ENCODE data around the gene TEX36. TPM values are rescaled to one million over a fixed set of nuclear protein-coding genes. Genes with fewer than 3 reads are reported as not detected.
A peak's percentile ranks its signal among the peaks of the same experiment; 100 is the strongest.

TEX36 gene
- total and polyA plus RNA-seq, 9 of the 15 experiments (the other 6 are each of a cell fraction or from before 2014, with no cell fraction given): 0.10 to 0.82 (median 0.15) TPM; not detected in 6

DNA sequence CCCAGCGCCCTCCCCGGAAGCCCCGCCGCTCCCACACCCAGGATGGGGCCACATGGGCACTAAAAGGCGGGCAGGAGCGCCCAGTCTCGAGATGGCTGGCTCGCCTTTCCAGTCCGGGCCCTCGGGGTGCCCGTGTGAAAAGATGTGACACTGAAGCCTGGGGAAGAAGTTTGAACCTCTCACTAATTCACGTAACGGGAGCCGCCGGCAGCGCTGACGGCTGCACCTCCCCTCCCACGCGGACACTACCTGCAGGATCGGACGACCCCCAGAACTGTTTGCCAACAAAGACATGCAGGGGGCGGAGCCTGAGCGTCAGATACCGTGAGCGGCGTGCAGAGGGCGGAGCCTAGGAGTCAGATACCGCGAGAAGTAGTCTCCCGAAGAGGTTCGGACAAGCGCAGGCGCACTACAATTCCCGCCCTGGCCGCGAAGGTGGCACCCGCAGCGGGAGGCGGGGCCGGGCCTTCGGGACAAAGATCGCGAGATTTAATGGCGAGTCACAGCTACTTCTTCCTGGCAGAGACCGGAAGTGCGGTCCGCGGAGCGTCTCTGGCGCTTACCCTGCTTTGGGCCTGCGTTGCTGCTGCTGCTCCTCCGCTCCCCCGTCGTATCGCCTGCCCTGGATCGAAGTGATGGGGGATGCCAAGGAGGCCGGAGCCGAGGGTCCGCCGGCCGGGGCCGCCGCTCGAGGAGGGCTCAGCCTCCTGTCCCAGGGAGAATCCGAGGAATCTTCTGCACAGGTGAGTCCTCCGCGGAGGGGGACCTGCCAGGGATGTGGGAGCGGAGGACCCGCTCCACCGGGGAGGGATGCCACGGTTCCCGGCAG is 36.4 kb upstream of the TEX36 start, which contains the start of gene EDRF1 (continued):
- TF ChIP-seq, protein P1, sequence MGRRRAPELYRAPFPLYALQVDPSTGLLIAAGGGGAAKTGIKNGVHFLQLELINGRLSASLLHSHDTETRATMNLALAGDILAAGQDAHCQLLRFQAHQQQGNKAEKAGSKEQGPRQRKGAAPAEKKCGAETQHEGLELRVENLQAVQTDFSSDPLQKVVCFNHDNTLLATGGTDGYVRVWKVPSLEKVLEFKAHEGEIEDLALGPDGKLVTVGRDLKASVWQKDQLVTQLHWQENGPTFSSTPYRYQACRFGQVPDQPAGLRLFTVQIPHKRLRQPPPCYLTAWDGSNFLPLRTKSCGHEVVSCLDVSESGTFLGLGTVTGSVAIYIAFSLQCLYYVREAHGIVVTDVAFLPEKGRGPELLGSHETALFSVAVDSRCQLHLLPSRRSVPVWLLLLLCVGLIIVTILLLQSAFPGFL (CRISPR knock-in tag; IDR thresholded peaks at IDR 0.05): no peak
- no peak for TF ChIP-seq SNAPC5 (CRISPR knock-in tag; IDR thresholded peaks at IDR 0.05)
- no peak for TF ChIP-seq GTF3C2 (IDR thresholded peaks at IDR 0.05; ENCODE audit: borderline replicate concordance, extremely low read depth, insufficient read length)
- TF ChIP-seq GTF2E2 (tag; IDR thresholded peaks at IDR 0.05): peak; percentile 67; the same call in 1 of the 2 replicates
- no peak for TF ChIP-seq DACH1 (IDR thresholded peaks at IDR 0.05; ENCODE audit: partially characterized antibody)
- TF ChIP-seq, protein P2, sequence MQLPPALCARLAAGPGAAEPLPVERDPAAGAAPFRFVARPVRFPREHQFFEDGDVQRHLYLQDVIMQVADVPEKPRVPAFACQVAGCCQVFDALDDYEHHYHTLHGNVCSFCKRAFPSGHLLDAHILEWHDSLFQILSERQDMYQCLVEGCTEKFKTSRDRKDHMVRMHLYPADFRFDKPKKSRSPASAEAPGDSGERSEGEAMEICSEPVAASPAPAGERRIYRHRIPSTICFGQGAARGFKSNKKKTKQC (CRISPR knock-in tag; IDR thresholded peaks at IDR 0.05): no peak
- peak; percentile 92 for TF ChIP-seq GABPA (tag; conservative IDR thresholded peaks at IDR 0.05; ENCODE audit: low read depth)
- no peak for TF ChIP-seq PCBP1 (IDR thresholded peaks at IDR 0.05; ENCODE audit: low read depth, low read length, poor library complexity, severe bottlenecking)
- TF ChIP-seq KLF1 (tag; IDR thresholded peaks at IDR 0.05): no peak
- no peak for TF ChIP-seq ZNF551 (CRISPR knock-in tag; IDR thresholded peaks at IDR 0.05)
- no peak for TF ChIP-seq ZNF766 (CRISPR knock-in tag; conservative IDR thresholded peaks at IDR 0.05)
- TF ChIP-seq, protein P3, sequence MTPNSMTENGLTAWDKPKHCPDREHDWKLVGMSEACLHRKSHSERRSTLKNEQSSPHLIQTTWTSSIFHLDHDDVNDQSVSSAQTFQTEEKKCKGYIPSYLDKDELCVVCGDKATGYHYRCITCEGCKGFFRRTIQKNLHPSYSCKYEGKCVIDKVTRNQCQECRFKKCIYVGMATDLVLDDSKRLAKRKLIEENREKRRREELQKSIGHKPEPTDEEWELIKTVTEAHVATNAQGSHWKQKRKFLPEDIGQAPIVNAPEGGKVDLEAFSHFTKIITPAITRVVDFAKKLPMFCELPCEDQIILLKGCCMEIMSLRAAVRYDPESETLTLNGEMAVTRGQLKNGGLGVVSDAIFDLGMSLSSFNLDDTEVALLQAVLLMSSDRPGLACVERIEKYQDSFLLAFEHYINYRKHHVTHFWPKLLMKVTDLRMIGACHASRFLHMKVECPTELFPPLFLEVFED (CRISPR knock-in tag; conservative IDR thresholded peaks at IDR 0.05): no peak
- no peak for TF ChIP-seq PHB2 (IDR thresholded peaks at IDR 0.05; ENCODE audit: low read depth)
- TF ChIP-seq, protein P4, sequence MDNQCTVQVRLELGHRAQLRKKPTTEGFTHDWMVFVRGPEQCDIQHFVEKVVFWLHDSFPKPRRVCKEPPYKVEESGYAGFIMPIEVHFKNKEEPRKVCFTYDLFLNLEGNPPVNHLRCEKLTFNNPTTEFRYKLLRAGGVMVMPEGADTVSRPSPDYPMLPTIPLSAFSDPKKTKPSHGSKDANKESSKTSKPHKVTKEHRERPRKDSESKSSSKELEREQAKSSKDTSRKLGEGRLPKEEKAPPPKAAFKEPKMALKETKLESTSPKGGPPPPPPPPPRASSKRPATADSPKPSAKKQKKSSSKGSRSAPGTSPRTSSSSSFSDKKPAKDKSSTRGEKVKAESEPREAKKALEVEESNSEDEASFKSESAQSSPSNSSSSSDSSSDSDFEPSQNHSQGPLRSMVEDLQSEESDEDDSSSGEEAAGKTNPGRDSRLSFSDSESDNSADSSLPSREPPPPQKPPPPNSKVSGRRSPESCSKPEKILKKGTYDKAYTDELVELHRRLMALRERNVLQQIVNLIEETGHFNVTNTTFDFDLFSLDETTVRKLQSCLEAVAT (IDR thresholded peaks at IDR 0.05): no peak
- TF ChIP-seq, protein P5, sequence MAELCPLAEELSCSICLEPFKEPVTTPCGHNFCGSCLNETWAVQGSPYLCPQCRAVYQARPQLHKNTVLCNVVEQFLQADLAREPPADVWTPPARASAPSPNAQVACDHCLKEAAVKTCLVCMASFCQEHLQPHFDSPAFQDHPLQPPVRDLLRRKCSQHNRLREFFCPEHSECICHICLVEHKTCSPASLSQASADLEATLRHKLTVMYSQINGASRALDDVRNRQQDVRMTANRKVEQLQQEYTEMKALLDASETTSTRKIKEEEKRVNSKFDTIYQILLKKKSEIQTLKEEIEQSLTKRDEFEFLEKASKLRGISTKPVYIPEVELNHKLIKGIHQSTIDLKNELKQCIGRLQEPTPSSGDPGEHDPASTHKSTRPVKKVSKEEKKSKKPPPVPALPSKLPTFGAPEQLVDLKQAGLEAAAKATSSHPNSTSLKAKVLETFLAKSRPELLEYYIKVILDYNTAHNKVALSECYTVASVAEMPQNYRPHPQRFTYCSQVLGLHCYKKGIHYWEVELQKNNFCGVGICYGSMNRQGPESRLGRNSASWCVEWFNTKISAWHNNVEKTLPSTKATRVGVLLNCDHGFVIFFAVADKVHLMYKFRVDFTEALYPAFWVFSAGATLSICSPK (IDR thresholded peaks at IDR 0.05; ENCODE audit: borderline replicate concordance): no peak
- TF ChIP-seq MBD2 (IDR thresholded peaks at IDR 0.05; ENCODE audit: borderline replicate concordance, low read depth): no peak
